ENCODE results near the gene IGF2.

DNA sequence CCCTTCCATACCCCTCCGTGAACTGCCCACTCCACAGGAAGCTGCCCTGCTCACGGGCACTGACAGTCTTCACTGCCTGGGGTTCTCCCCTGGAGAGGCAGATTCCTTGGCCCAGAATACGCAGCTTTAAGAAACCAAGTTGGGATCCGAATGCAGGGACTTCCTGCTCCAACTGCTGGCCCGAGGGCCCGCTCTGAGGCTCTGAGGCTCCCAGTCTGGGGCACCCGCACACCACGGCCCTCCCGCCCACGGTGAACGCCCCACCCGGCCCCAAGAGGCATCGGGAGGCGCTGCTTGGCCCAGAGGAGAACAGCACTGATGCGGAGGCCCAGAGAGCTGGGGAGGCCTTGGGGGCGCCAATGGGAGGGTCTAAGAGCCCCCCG, 42.3 kb downstream of the IGF2 start:
- no peak for TF ChIP-seq ARNTL (CRISPR knock-in tag; IDR thresholded peaks at IDR 0.05; ENCODE audit: borderline replicate concordance, low read depth)
- no peak for TF ChIP-seq TOX (CRISPR knock-in tag; IDR thresholded peaks at IDR 0.05; ENCODE audit: borderline replicate concordance)
- TF ChIP-seq, protein P1, sequence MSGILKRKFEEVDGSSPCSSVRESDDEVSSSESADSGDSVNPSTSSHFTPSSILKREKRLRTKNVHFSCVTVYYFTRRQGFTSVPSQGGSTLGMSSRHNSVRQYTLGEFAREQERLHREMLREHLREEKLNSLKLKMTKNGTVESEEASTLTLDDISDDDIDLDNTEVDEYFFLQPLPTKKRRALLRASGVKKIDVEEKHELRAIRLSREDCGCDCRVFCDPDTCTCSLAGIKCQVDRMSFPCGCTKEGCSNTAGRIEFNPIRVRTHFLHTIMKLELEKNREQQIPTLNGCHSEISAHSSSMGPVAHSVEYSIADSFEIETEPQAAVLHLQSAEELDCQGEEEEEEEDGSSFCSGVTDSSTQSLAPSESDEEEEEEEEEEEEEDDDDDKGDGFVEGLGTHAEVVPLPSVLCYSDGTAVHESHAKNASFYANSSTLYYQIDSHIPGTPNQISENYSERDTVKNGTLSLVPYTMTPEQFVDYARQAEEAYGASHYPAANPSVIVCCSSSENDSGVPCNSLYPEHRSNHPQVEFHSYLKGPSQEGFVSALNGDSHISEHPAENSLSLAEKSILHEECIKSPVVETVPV (CRISPR knock-in tag; IDR thresholded peaks at IDR 0.05) = no peak
- TF ChIP-seq, protein P2, sequence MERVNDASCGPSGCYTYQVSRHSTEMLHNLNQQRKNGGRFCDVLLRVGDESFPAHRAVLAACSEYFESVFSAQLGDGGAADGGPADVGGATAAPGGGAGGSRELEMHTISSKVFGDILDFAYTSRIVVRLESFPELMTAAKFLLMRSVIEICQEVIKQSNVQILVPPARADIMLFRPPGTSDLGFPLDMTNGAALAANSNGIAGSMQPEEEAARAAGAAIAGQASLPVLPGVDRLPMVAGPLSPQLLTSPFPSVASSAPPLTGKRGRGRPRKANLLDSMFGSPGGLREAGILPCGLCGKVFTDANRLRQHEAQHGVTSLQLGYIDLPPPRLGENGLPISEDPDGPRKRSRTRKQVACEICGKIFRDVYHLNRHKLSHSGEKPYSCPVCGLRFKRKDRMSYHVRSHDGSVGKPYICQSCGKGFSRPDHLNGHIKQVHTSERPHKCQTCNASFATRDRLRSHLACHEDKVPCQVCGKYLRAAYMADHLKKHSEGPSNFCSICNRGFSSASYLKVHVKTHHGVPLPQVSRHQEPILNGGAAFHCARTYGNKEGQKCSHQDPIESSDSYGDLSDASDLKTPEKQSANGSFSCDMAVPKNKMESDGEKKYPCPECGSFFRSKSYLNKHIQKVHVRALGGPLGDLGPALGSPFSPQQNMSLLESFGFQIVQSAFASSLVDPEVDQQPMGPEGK (CRISPR knock-in tag; IDR thresholded peaks at IDR 0.05; ENCODE audit: borderline replicate concordance) = no peak
- TF ChIP-seq ZFP30 (CRISPR knock-in tag; IDR thresholded peaks at IDR 0.05) = no peak
